Choroid plexus epithelial cell (primary cell): Measurements from ENCODE around the gene AHCYL1.
A peak's percentile ranks its signal among the peaks of the same experiment; 100 is the strongest.

Experiments used
- DNase-seq: peaks from one replicate; pipeline ENCODE4 v3.0.0-alpha.2; 2010; ENCODE audit warnings: low read depth
- H3K4me3 ChIP-seq: 2 replicates; pipeline ENCODE4 v1.5.1; 2011; ENCODE audit warnings: low read depth, mild to moderate bottlenecking, control low read depth, low read length, moderate library complexity
- CTCF ChIP-seq: conservative IDR thresholded peaks from 2 replicates; pipeline ENCODE4 v1.5.1; 2011; ENCODE audit warnings: low read depth, mild to moderate bottlenecking, control low read depth, inconsistent platforms, low read length, moderate library complexity

Gene AHCYL1

GRCh38 chr1:110004583-110004982 lies 20.0 kb downstream of the AHCYL1 start:
- TF ChIP-seq CTCF, result no peak
- H3K4me3 ChIP-seq, result peak overlapping the region; percentile 51
- no peak for DNase-seq

DNA sequence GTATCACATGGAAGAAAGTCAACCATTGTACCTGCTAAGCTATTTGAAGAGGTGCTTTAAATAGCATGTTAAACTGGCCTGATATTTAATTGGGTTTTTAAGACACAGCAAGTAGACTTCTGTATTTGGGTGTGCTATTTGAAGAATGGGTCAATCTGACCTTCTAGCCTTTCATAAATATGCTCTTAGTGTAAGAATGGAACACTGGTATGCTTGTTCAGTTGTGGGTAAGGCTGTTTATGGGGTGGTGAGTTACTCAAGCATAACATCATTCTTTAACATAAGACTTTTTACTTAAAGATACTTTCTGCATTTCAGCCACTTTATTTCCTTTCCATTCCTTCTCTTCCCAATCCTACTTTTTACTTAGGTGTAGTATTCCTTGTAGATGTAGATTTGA lies 21.4 kb downstream of the AHCYL1 start:
- DNase-seq, result peak; percentile 79
- TF ChIP-seq CTCF, result no peak
- H3K4me3 ChIP-seq, result peak overlapping the region; percentile 9

DNA sequence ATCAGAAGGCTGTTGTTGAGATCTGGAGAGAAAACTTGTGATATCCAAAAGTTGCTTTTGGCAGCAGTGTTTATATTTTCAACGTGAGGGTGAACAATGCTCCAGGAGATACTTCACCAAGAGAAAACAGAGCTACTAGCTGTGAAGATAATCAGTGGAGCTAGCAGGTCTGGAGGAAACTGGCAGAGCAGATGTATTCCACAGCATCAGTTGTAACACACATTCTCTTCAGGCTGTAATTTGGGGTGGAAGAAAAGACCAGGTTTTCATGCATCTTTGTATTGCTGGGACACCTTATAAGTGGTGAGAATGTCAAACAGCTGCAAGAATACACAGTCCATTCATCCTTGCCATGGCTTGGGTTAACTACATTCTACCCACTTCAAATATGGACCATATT lies 22.0 kb downstream of the AHCYL1 start:
- H3K4me3 ChIP-seq, result no peak overlapping the region
- no peak for TF ChIP-seq CTCF
- DNase-seq, result peak; percentile 31

GRCh38 chr1:110007046-110007830 lies 22.7 kb downstream of the AHCYL1 start:
- no peak for TF ChIP-seq CTCF
- no peak overlapping the region for H3K4me3 ChIP-seq
- no peak for DNase-seq

- H3K4me3 ChIP-seq, result no peak overlapping the region
- no peak for DNase-seq
- TF ChIP-seq CTCF, result no peak
These were observed 24.5 kb downstream of the AHCYL1 start for GRCh38 chr1:110008971-110009565.

- H3K4me3 ChIP-seq, result no peak overlapping the region
- peak; percentile 86 for DNase-seq
- peak; percentile 77 for TF ChIP-seq CTCF
These were observed 27.0 kb downstream of the AHCYL1 start for GRCh38 chr1:110011527-110012041.
